Stomach (tissue), 4 donors: ENCODE measurements around the gene ENC1.

ENCODE experiments used
- CTCF ChIP-seq, 7 experiments: fragments of 450-650 bp in 4 of 7; fragments of 200-600 bp in 3 of 7; sonication (generic) in 3 of 7; IDR thresholded peaks; one replicate each; pipeline ENCODE4 v1.5.1; 2016 to 2019; ENCODE audit warnings: antibody characterized with exemption in 7 of 7, control low read depth in 2 of 7, mild to moderate bottlenecking in 1 of 7
- EP300 ChIP-seq: sonication (generic); formaldehyde crosslinking; IDR thresholded peaks from one replicate; pipeline ENCODE4 v1.6.1; 2017; ENCODE audit warnings: antibody characterized with exemption
- POLR2A ChIP-seq, 4 donors: fragments of 450-650 bp; IDR thresholded peaks; one replicate each; pipeline ENCODE4 v1.6.1; 2016; ENCODE audit warnings: antibody characterized with exemption in 4 of 4, control low read depth in 2 of 4, mild to moderate bottlenecking in 1 of 4, moderate library complexity in 1 of 4
- POLR2AphosphoS5 ChIP-seq, 3 donors: sonication (generic); formaldehyde crosslinking; IDR thresholded peaks; one replicate each; pipeline ENCODE4 v1.6.1; 2016; ENCODE audit warnings: antibody characterized with exemption in 3 of 3

- no peak for TF ChIP-seq CTCF (IDR thresholded peaks at IDR 0.05)
- no peak for TF ChIP-seq POLR2A (IDR thresholded peaks at IDR 0.05)
- no peak for TF ChIP-seq POLR2AphosphoS5 (IDR thresholded peaks at IDR 0.05)
- no peak for TF ChIP-seq EP300
These were observed 23.3 kb downstream of the ENC1 start for GRCh38 chr5:74617202-74617601.
